GM06990 (cell line): Measurements from ENCODE around the gene DMC1.

ENCODE experiments used
- DNase-seq: peaks from one replicate; pipeline ENCODE4 v3.0.0-alpha.2; 2011; ENCODE audit not compliant: insufficient read length; ENCODE audit errors: extremely low read depth
- H3K27me3 ChIP-seq: replicated peaks from 2 replicates; pipeline ENCODE4 v1.6.0; 2011; ENCODE audit warnings: low read length; ENCODE audit not compliant: control insufficient read depth, insufficient read depth
- H3K36me3 ChIP-seq: 2 replicates; pipeline ENCODE4 v1.5.1; 2011; ENCODE audit warnings: low read length; ENCODE audit not compliant: control insufficient read depth, insufficient read depth
- H3K4me3 ChIP-seq: replicated peaks from 2 replicates; pipeline ENCODE4 v1.5.1; 2011; ENCODE audit warnings: low read depth, mild to moderate bottlenecking, control low read depth, low read length
- CTCF ChIP-seq: IDR thresholded peaks from 2 replicates; pipeline ENCODE4 v1.5.1; 2011; ENCODE audit warnings: low read length, control low read depth, mild to moderate bottlenecking, inconsistent platforms; ENCODE audit not compliant: insufficient read depth, poor library complexity, severe bottlenecking

DMC1 gene

GRCh38 chr22:38487946-38488345 is 82.0 kb downstream of the DMC1 start:
- no peak for DNase-seq
- peaks cover 39% of the 10 kb centered on the region for H3K36me3 ChIP-seq
- no peak for TF ChIP-seq CTCF

GRCh38 chr22:38485783-38486182 is 84.2 kb downstream of the DMC1 start:
- DNase-seq, result no peak
- H3K4me3 ChIP-seq, result no peak overlapping the region
- H3K27me3 ChIP-seq, result no peaks in the 10 kb centered on the region
- H3K36me3 ChIP-seq, result peaks cover 41% of the 10 kb centered on the region
- no peak for TF ChIP-seq CTCF

More at GRCh38 chr22:38487946-38488345, 82.0 kb downstream of the DMC1 start:
- H3K4me3 ChIP-seq, result no peak overlapping the region
- H3K27me3 ChIP-seq, result no peaks in the 10 kb centered on the region

GRCh38 chr22:38484244-38484643 is 85.7 kb downstream of the DMC1 start:
- TF ChIP-seq CTCF, result no peak
- peaks cover 33% of the 10 kb centered on the region for H3K36me3 ChIP-seq

GRCh38 chr22:38482662-38483308 is 87.2 kb downstream of the DMC1 start:
- H3K36me3 ChIP-seq, result peaks cover 27% of the 10 kb centered on the region
- no peak overlapping the region for H3K4me3 ChIP-seq
- no peak for DNase-seq
- H3K27me3 ChIP-seq, result no peaks in the 10 kb centered on the region
- no peak for TF ChIP-seq CTCF

More at GRCh38 chr22:38484244-38484643, 85.7 kb downstream of the DMC1 start:
- no peak overlapping the region for H3K4me3 ChIP-seq
- no peak for DNase-seq
- H3K27me3 ChIP-seq, result no peaks in the 10 kb centered on the region

- DNase-seq, result no peak
- no peak for TF ChIP-seq CTCF
- no peak overlapping the region for H3K4me3 ChIP-seq
- no peaks in the 10 kb centered on the region for H3K27me3 ChIP-seq
- H3K36me3 ChIP-seq, result peaks cover 21% of the 10 kb centered on the region
These were observed 88.1 kb downstream of the DMC1 start for GRCh38 chr22:38481871-38482332.
